ENCODE results near the gene MAP3K21.
A peak's percentile ranks its signal among the peaks of the same experiment; 100 is the strongest.

Gene MAP3K21

DNA sequence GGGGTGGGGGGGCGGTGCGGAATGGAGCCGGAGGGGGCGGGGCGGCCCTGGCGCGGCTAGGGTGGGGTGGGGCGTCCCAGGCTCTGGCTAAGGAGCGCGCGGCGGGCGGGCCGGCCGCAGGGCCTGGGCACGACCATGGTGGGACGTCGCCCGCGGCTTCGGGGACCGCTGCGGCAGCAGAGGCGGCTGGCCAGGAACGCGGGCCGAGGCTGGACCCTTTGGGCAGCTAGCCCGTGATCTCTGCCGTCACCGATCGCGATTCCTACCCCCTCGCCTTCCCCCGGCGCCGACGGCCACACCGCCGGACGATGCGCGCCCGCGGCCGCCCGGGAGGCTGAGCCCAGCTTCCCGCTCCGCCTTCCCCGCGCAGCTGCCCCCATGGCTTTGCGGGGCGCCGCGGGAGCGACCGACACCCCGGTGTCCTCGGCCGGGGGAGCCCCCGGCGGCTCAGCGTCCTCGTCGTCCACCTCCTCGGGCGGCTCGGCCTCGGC lies at the start of gene MAP3K21:
Gene MAP3K21 (plus strand): TSS at position 74 of the 491 bp plus-strand sequence. CDS start 305 bp downstream, at position 379.
- no peak for DNase-seq (ENCODE audit: low read depth)

DNA sequence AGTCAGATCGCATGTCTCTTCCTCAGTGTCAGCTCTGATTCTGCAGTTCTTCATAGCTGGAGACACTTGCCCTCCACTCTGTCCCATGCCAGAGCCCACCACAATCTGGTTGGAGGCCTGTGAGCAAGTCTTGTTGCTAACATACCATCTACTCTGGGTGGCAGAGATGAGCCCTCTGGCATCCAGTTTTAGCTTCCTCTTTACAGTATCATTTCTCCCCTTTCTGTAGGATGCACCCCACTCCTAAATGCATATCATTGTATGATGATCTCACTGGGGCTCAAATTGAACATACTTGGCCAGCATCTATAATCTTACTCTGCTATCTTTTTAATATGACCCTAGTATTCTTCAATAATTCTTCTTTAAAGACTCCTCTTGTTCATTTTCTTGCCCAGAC lies 48.9 kb upstream of the MAP3K21 start:
- DNase-seq (ENCODE audit: low read depth): no peak

DNA sequence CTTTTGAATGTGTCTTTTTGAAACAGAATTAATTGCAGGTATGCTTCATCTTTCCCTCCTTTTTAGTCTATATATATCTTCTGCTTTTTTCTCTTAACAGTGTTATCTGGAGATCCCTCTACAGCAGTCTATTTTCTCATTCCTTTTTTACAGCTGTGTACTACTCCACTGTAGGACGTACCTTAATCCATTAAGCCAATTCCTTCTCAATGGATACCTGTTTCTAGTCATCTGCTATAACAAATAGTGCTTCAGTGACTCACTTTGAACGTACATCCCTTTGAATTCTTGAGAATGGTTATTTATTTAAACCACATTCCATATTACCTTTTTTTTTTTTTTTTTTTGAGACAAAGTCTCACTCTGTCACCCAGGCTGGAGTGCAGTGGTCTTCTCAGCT lies 47.6 kb upstream of the MAP3K21 start:
- no peak for DNase-seq (ENCODE audit: low read depth)

DNA sequence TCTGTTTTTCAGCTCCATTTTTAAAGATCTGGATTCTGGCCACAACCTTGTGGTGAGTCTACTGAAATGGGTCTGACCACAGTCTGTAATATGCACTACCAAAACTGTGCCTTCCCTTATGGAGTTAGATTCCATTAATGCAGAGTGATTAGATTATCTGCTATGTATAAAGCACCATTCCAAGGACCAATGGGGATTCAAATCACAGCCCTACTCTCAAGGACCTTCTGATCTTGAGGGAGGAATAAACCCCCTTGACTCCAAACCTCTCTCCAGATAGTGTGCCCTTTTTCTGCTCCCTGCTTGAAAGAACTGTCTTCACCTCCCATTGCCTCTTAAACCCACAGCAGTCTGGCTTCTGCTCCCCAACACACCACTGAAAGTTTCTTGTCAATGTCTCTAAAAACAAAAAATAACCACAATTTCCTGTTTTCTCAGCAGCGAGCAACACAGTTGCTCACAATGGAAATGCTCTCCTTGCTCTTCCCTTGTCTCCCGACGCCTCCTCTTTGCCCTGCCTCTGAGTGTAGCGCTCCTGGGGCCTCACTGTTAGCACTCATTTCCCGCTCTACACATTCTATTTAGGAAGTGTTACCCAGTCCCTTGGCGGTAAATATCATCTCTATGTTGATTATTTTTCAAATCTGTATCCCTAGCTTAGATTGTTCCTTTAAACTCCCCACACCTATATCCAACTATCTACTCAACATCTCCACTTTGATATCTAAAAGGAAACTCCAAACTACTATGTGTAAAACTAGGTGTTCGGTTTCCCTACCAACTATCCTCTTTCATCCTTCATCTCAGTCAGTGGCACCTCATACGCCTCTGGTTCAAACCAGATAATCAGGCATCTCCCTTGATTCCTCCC lies 45.6 kb upstream of the MAP3K21 start:
- DNase-seq (ENCODE audit: low read depth): no peak

DNA sequence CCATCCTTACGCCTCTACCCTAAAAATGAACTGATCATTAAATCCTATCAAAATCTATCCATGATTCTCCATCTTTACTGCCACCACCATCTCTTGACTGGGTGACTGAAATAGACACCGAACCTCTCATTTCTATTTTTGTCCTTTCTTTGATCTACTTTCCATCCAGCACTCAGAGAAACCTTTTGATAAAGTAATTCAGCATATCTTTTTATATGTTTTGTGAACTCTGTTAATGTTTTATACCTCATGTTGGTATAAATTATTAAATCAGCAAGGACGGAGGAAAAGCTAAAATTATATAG lies 45.0 kb upstream of the MAP3K21 start:
- DNase-seq (ENCODE audit: low read depth): no peak

DNA sequence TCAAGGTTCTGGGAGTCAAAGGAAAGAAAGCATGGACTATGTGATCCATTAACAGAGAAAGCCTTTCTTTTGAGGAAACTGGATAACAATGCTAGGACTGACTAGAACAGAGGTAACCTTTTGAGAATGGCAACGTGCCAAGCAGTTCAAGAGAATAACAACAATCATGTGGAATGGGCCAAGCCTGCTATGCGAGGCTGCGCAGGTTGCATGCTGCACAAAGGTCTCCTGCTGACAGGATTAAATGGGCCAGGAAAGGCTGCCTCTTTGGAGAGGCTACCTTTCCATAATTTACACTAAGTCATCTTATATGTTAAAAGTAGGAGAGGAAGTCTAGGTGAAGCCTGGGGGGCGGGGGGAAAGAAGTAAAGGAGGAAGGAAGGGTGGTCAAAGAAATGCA lies 37.8 kb upstream of the MAP3K21 start:
- DNase-seq (ENCODE audit: low read depth): no peak

DNA sequence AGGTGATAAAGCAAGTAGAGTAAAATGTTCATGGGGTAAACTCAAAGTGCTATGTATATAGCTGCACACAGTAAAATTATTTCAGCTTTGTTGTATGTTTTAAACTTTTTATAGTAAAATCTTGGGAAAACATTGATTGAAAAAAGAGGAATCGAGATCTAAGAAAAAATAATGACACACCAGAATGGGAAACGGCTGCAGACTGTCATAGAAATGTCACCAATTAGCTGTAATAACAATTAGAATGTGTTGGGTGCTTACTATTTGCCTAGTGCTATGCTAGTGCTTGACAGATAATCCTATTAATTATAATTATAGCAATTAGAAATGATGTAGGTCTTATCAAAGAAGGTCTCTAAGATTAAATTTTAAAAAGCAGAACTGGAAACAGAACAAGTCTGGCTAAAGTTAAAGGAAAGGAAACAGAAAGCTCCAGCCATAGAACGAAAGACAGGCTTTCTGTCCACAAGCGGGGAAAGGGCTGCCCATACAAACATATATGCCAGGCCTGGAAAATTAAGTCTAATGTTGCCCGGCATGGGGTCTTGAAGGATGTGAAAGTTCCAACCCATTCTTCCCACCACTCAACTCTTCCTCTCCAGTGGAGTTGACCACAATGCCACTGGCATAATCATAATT lies 37.0 kb upstream of the MAP3K21 start:
- DNase-seq (ENCODE audit: low read depth): no peak

DNA sequence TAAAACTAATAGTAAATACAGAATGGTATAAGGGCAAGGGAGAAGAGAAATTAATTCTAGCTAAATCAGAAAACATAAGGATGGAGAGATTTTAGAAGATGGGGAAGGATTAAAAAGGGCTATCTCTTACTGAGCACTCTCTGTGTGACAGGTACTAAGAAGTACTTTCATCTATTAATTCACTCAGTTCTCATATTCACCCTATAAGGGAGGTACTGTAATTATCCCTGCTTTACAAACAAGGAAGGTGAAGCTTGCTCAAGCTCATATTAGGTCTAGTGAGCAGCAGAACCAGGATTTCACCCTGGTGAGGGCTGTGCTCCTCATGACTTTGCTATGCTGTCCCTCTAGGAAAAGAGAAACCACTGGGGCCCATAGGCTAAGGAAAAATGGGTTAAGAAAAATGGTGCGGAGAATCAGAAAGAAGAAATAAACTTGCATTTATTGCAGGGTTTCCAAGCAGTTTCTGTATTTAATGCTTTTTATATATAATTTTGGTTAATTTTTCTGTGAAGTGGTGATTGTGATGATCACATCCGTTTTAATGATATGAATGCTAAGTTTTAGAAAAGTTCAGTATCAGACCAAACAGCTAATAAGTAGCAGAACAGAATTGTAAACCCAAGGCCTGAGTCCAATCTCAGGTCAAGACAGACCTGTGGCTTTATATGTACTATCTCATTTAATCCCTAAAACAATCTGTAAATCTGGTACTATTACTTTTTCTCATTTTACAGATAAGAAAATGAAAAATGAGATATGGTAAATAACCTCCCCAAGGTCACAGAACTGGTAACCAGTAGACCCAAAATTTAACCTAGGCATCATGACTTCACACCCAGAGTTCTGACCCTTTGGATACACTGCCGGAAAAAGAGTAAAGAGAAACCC lies 33.7 kb upstream of the MAP3K21 start:
- no peak for DNase-seq (ENCODE audit: low read depth)

DNA sequence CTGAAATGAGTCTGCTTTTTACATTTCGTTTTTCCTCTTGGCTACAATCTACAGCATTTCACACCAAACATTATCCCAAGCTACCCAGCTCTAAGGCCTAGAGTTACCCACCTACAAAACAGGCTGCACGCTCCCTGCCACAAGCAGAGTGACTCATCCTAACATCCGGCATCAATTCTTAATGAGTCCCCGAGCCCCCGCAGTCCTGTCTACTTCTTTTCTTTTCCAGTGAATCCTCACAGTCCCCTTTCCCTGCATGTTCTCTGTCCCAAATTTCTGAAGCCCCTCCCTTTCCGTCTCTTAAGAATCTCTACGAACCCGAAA lies 32.6 kb upstream of the MAP3K21 start:
- DNase-seq (ENCODE audit: low read depth): peak; percentile 37

DNA sequence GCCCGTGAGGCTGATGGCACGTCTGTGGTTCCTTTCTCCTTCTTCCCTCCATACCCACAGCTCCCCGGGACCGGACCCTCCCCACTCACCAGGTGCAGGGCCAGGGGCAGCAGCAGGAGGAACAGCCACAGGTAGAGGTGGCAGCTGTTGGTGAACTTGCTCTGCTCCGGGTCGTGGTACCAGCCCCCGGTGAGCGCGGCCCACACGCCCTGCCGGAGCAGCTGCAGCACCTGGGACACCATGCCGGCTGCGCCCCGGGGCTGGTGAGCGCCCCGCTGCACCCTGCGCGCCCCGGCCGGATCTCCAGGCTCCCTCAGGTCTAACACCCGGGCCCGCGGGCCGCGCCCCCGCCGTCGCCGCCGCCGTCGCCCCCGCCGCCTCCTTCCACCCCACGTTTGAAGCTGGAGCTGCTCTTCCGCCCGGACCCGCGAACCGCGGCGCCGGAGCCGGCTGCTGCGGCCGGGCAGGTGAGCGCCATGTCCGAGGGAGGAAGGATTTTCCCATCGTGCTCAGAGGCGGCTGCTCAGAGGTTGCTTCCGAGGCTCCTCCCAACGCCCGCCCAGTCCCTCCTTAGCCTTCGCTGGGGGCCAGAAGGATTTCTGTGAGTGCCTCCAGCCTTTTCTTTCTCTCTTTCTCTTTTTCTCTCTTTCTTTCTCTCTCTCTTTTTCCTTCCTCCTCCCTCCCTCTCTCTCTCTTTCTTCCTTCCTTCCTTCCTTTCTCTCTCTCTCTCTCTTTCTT lies 32.1 kb upstream of the MAP3K21 start, which contains the start of gene PCNX2:
Gene PCNX2 (minus strand): TSS at position 489 of the 738 bp plus-strand sequence. CDS start 247 bp downstream, at position 242.
- DNase-seq (ENCODE audit: low read depth): no peak

DNA sequence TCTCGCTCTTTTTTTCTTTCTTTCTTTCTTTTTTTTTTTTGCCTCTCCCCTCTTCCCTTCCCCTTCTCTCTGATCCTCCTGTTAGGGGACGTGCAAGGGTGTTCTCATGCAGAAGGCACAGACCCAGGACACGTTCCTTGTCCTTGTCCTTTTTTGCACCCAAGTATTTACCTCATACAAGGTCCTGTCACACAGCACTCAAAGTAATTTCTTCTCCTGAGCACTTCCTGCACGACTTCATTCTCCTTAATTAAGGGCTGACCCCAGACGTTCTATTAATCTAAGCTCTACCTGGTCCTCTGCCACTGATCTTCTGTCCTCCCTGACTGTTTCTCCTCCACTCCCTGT lies 31.6 kb upstream of the MAP3K21 start:
- no peak for DNase-seq (ENCODE audit: low read depth)

DNA sequence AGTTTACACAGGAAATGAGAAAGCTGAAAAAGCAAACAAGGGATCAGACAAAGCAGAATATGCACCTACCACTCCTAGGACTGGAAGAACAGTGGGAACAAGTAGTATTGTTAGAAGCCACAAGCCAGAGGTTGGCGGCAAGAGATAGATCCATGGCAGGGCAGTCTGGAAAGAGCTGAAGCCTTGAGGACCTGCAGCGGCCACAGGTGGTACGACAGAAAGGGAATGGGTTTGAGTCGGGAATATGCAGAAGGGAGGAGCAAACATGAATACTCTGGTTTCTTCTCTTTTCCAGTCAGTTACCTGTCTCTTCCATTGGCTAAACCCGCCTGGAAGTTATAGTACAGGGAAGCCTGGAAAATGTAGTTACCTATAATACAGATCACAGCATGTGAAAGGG lies 28.1 kb upstream of the MAP3K21 start:
- DNase-seq (ENCODE audit: low read depth): no peak

DNA sequence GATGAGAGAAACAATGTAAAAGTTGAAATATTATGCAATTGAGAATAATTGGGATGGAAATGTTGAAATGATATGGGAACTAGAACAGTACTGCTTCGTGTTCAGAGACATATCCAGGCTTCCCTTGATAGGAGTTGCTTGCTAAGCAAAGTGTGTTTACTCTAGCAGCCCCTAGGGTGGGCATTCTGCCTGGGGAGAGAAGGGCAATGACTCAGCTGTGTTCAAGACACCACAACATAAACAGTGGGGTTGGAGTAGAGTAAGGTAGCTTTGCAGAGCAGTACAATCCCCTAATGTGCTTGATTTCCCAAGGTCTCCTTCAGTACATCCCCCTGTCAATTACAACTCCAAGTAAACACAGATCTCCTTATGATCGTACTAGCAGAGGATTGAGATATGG lies 27.2 kb upstream of the MAP3K21 start:
- DNase-seq (ENCODE audit: low read depth): no peak

DNA sequence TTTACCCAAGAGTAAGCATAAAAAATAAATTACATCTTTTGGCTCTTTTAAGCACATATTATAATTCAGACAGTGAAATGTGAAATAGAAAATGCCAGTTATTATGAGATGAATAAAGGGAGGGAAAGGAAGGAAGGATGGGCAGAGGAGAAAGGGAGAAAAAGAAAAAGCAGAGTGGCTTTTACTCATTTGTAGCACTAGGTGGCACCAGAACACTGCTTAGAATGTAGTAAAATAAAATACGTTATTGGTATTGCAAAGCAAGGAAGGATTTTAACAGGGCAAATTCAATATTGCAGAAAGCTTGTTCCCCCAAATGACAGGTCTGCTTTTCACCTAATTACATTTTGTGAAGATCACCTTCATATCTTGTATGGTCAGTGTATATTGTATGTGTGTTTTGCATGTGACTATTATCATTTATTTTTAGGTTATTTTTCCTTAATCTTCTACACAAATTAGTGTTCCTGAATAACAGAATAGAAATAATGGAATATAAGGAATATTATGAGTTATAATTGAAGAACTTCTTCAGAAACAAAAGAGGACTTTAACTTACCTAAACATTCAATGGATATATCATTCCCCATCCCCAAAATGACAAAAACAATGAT lies 22.9 kb upstream of the MAP3K21 start:
- DNase-seq (ENCODE audit: low read depth): no peak

DNA sequence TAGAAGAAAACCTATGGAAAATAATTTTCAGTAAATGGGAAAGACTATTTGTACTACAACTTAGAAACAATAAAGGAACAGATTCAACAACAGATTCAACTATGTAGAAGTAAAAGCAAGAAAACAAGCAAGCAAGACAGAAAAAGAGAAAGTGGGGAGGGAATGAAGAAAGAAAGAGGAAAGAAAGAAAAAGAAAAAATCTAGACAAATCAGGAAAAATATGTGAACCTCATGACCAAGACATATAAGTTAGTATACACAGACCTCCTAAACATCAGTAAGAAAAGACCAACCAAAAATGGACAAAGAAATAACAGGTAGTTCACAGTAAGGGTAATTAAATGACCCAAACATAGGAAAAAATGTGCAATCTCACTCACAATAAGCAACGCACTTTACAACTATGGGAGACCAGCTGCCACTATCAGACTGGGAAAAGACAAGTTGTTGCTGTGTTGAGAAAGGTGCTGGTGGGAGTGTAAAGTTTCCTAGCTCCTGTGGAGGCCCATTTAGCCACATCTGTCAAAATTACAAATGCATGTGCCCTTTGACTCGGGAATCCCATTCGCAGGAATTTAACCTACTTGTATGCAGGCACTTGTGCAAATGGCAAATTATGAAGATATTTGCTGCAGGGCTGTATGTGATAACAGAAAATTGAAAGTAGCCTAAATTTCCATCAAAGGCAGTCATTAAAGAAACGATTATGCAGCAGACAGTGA lies 13.9 kb upstream of the MAP3K21 start:
- DNase-seq (ENCODE audit: low read depth): no peak

DNA sequence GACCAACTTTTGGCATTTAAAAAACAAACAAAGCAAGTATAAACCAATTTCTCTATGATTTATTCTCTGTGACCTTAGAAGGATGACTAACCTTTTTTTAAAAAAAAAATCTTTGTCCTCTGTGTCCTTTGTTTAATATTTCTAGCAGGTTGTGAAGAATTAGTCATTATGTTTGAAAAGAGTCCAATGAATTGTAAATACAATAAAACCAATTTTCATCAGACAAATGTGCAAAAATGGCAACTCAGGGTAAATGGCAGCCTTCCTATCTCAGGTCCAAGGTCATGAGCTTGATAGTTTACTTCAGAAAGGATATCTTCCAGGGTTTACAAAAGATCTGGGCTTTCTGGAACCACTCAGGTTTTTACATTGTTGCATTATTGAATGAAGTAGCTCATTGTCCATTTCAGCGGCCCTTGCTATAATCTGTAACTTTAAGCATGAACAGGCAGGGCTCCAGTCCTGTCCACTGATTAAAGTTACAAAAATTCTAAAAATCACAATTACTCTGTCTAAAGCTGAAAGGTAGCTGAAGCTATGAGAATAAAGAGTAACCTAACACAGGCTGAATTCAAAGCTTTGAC lies 11.7 kb upstream of the MAP3K21 start:
- no peak for DNase-seq (ENCODE audit: low read depth)

DNA sequence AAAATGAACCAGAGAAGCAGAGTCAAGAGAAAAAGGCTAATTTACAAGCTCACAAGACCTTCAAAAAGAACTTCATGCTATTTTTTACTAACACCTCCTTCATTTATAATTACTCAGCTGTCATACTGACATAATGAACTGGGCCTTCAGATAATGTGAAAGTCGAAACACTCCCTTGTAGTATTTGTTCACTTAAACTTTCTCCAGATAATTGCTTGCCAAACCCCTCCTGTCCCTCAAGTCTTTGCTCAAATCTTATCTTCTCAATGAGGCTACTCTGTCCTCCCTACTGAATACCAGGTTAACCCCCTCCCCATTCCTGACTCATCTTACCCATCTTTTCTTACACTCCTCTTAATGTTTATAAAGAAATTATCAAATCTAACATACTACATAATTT lies 11.1 kb upstream of the MAP3K21 start:
- DNase-seq (ENCODE audit: low read depth): no peak

DNA sequence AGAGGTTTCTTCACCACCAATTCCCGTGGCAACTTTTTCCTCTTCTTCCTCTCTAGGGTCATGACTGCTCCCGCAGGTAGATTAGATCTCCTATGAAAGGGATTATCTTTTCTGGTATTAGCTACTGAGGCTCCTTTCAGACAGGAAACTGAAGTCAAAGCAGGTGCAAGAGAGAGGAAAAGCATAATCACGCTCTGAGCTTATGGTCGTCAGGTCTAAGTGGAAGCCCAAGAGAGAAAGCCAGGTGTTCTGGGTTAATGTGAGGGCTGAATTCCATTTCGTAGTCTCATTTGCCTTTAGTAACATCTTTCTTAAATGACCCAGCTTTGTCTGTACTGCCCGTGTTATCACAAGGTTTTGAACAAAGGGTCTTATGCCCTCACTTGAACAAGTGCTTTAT lies 8.3 kb upstream of the MAP3K21 start:
- no peak for DNase-seq (ENCODE audit: low read depth)

DNA sequence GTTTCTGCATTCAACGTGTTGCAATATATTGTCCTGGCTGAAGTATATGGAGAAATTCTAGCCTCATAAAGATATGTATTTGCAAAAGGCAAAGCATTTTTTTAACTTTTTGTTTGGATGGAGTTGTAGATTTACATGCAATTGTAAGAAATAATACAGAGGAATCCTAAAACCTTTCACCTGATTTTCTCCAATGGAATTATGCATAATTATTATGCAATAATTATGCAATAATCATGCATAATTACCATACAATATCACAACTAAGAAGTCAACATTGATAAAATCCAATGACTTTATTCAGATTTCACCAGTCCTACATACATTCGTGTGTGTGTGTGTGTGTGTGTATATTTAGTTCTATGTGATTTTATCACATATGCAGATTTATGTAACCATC lies 7.5 kb upstream of the MAP3K21 start:
- DNase-seq (ENCODE audit: low read depth): no peak

DNA sequence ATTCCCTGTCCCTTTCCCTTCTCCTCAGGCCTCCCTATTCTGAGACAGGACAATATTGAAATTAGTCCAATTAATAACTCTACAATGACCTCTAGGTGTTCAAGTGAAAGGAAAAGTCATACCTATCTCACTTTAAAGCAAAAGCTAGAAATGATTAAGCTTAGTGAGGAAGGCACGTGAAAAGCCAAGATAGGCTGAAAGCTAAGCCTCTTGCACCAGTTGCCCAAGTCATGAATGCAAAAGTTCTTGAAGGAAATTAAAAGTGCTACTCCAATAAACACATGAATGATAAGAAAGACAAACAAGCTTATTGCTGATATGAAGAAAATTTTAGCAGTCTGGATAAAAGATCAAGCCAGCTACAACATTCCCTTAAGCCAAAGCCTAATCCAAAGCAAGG lies 3.8 kb upstream of the MAP3K21 start:
- no peak for DNase-seq (ENCODE audit: low read depth)

DNA sequence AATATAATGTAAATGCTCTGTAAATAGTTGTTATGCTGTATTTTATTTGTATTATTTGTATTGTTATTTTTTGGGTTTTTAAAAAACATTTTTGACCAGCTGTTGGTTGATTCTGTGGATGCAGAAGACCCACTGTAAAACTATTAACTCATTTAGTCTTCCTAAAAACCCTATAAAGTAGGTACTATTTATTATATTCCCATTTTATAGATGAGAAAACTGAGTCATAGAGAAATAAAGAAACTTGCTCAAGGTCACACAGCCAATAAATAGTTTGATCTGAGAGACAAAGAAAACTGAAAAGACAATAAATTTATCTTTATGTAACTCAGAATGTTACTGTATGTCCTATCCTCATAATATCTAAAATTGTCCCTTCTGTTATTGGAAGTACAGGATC lies 1.2 kb upstream of the MAP3K21 start:
- no peak for DNase-seq (ENCODE audit: low read depth)
